Tibial nerve (tissue), 4 donors: ENCODE results near the gene NTRK2.

ENCODE experiments used
- CTCF ChIP-seq, 5 experiments: fragments of 200-600 bp in 3 of 5; fragments of 450-650 bp in 2 of 5; sonication (generic) in 3 of 5; IDR thresholded peaks; one replicate each; pipeline ENCODE4 v1.5.1; 2016 to 2019; ENCODE audit warnings: antibody characterized with exemption in 5 of 5, mild to moderate bottlenecking in 3 of 5, moderate library complexity in 2 of 5
- EP300 ChIP-seq, 2 donors: sonication (generic); formaldehyde crosslinking; IDR thresholded peaks; one replicate each; pipeline ENCODE4 v1.6.1; 2017; ENCODE audit warnings: antibody characterized with exemption in 2 of 2, mild to moderate bottlenecking in 1 of 2
- POLR2A ChIP-seq, 2 donors: fragments of 450-650 bp; IDR thresholded peaks; one replicate each; pipeline ENCODE4 v1.6.1; 2017; ENCODE audit warnings: antibody characterized with exemption in 2 of 2, mild to moderate bottlenecking in 2 of 2, moderate library complexity in 2 of 2

GRCh38 chr9:84791643-84792042 is 122.1 kb downstream of the NTRK2 start:
- no peak for TF ChIP-seq CTCF (IDR thresholded peaks at IDR 0.05)
- no peak for TF ChIP-seq POLR2A (IDR thresholded peaks at IDR 0.05)
- no peak for TF ChIP-seq EP300 (IDR thresholded peaks at IDR 0.05)
